Measurements from ENCODE around the gene PYGM.

DNA sequence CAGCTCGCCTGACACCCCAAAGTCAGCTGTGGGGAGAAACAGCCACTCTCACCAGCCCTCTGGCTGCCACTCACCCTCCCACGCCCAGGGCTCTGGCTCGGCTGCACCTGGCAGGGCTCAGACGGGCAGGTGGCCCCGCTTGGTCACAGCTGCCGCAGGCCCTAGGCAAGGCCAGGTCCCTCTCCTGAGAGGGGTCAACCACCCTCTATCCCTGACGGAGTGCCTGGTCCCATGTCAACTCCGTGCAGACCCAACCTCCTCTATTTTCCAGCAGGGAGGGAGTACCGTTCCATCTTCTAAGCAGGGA is 41.3 kb upstream of the PYGM start:
- TF ChIP-seq CTCF (IDR thresholded peaks at IDR 0.05) (no peak), POLR2A (IDR thresholded peaks at IDR 0.05) (no peak)

Measured in lower leg skin (tissue), 3 donors.